Right atrium auricular region (tissue), 2 donors: ENCODE data around the gene SHISAL1. TPM values are rescaled to one million over a fixed set of nuclear protein-coding genes. Genes with fewer than 3 reads are reported as not detected.

Experiments used
- DNase-seq: peaks from one replicate; pipeline ENCODE4 v3.0.0-alpha.2; 2019; ENCODE audit warnings: low spot score
- H3K27ac ChIP-seq, 2 donors: fragments of 200-600 bp; sonication (generic); 1 replicate in 1 of 2; 2 replicates in 1 of 2; pipeline ENCODE4 v1.5.1; 2016 to 2019
- H3K27me3 ChIP-seq, 2 donors: fragments of 200-600 bp; sonication (generic); one replicate each; pipeline versions ENCODE4 v1.5.1 to v1.6.0; 2017 to 2019
- H3K36me3 ChIP-seq: fragments of 200-600 bp; sonication (generic); one replicate; pipeline ENCODE4 v1.5.1; 2016
- H3K4me1 ChIP-seq, 2 donors: fragments of 200-600 bp; sonication (generic); one replicate each; pipeline versions ENCODE4 v1.5.1 to v1.6.0; 2017 to 2019
- H3K4me3 ChIP-seq, 2 donors: fragments of 200-600 bp; sonication (generic); 1 replicate in 1 of 2; 2 replicates in 1 of 2; pipeline ENCODE4 v1.5.1; 2017 to 2019; ENCODE audit warnings: mild to moderate bottlenecking in 1 of 2, moderate library complexity in 1 of 2
- H3K9me3 ChIP-seq, 2 donors: fragments of 200-600 bp; sonication (generic); one replicate each; pipeline ENCODE4 v1.5.1; 2019
- CTCF ChIP-seq, 2 donors: fragments of 200-600 bp; sonication (generic); IDR thresholded peaks; one replicate each; pipeline ENCODE4 v1.5.1; 2019; ENCODE audit warnings: antibody characterized with exemption in 2 of 2
- total RNA-seq, 2 donors: library from RNA; depleted of rRNA; stranded (reverse); fragments of >200 nt; gene quantifications; one replicate each; pipeline ENCODE4 v1.1.0, GENCODE V29; 2016

Gene SHISAL1
- total RNA-seq, 2 donors from 2014 or later = 0.26 to 2.0 TPM

- Histone ChIP-seq H3K27ac (peak overlapping the region; percentile 21 to 67), H3K36me3 (no peaks in the 10 kb centered on the region), H3K4me1 (peaks cover 0 to 11% of the 10 kb centered on the region in 2 donors), H3K27me3 (no peaks in the 10 kb centered on the region), H3K9me3 (peaks cover 0 to 38% of the 10 kb centered on the region in 2 donors), H3K4me3 (no peak overlapping the region)
- DNase-seq = no peak
- no peak for TF ChIP-seq CTCF (IDR thresholded peaks at IDR 0.05)
Measured at GRCh38 chr22:44211946-44212930, 100.5 kb downstream of the SHISAL1 start.

- peaks cover 0 to 11% of the 10 kb centered on the region in 2 donors for H3K4me1 ChIP-seq
- peak overlapping the region; percentile 21 to 67 for H3K27ac ChIP-seq
- no peak for TF ChIP-seq CTCF (IDR thresholded peaks at IDR 0.05)
- peaks cover 0 to 38% of the 10 kb centered on the region in 2 donors for H3K9me3 ChIP-seq
- DNase-seq = peak; percentile 60
- H3K4me3 ChIP-seq = no peak overlapping the region
- no peaks in the 10 kb centered on the region for H3K27me3 ChIP-seq
- no peaks in the 10 kb centered on the region for H3K36me3 ChIP-seq
Measured at GRCh38 chr22:44211256-44211945, 101.3 kb downstream of the SHISAL1 start.

- Histone ChIP-seq H3K36me3 (no peaks in the 10 kb centered on the region), H3K27ac (peak overlapping the region in 1 of 2 donors; percentile 29), H3K4me1 (peaks cover 0 to 11% of the 10 kb centered on the region in 2 donors), H3K27me3 (no peaks in the 10 kb centered on the region), H3K9me3 (peaks cover 0 to 33% of the 10 kb centered on the region in 2 donors), H3K4me3 (no peak overlapping the region)
- DNase-seq = no peak
- TF ChIP-seq CTCF (IDR thresholded peaks at IDR 0.05) = no peak
Measured at GRCh38 chr22:44210722-44211121, 102.0 kb downstream of the SHISAL1 start.

GRCh38 chr22:44209343-44209742 is 103.4 kb downstream of the SHISAL1 start:
- Histone ChIP-seq H3K36me3 (no peaks in the 10 kb centered on the region), H3K27ac (no peak overlapping the region), H3K4me3 (no peak overlapping the region), H3K9me3 (peaks cover 0 to 21% of the 10 kb centered on the region in 2 donors), H3K4me1 (peaks cover 0 to 11% of the 10 kb centered on the region in 2 donors), H3K27me3 (no peaks in the 10 kb centered on the region)
- TF ChIP-seq CTCF (IDR thresholded peaks at IDR 0.05) = no peak
- DNase-seq = no peak

GRCh38 chr22:44207981-44208317 is 104.8 kb downstream of the SHISAL1 start:
- Histone ChIP-seq H3K9me3 (peaks cover 0 to 21% of the 10 kb centered on the region in 2 donors), H3K36me3 (no peaks in the 10 kb centered on the region), H3K4me3 (no peak overlapping the region), H3K4me1 (peaks cover 0 to 11% of the 10 kb centered on the region in 2 donors), H3K27ac (no peak overlapping the region), H3K27me3 (no peaks in the 10 kb centered on the region)
- no peak for DNase-seq
- TF ChIP-seq CTCF (IDR thresholded peaks at IDR 0.05) = no peak
